IMR-90 (cell line): ENCODE results near the gene ASTL.

ENCODE experiments used
- CHD1 ChIP-seq: IDR thresholded peaks from 2 replicates; pipeline ENCODE4 v1.6.1; 2012; ENCODE audit warnings: low read depth, low read length, improper control_type of control experiment
- FOS ChIP-seq: fragments of 150-350 bp; IDR thresholded peaks from 2 replicates; pipeline ENCODE4 v1.6.1; 2016; ENCODE audit warnings: low read depth, low read length
- MAFK ChIP-seq: IDR thresholded peaks from 2 replicates; pipeline ENCODE4 v1.6.1; 2012; ENCODE audit warnings: low read depth, low read length, improper control_type of control experiment
- MAZ ChIP-seq: IDR thresholded peaks from 2 replicates; pipeline ENCODE4 v1.6.1; 2012; ENCODE audit warnings: low read depth, mild to moderate bottlenecking, low read length, improper control_type of control experiment, moderate library complexity, borderline replicate concordance
- MXI1 ChIP-seq: IDR thresholded peaks from 2 replicates; pipeline ENCODE4 v1.6.1; 2012; ENCODE audit warnings: low read depth, mild to moderate bottlenecking, low read length, moderate library complexity, borderline replicate concordance
- RCOR1 ChIP-seq: IDR thresholded peaks from 2 replicates; pipeline ENCODE4 v1.6.1; 2012; ENCODE audit warnings: mild to moderate bottlenecking, low read length, improper control_type of control experiment; ENCODE audit not compliant: insufficient replicate concordance
- RFX5 ChIP-seq: IDR thresholded peaks from 2 replicates; pipeline ENCODE4 v1.8.0; 2012; ENCODE audit warnings: low read depth, mild to moderate bottlenecking, low read length, moderate library complexity
- SMC3 ChIP-seq: fragments of 150-350 bp; IDR thresholded peaks from 2 replicates; pipeline ENCODE4 v1.6.1; 2016; ENCODE audit warnings: low read depth, mild to moderate bottlenecking, antibody characterized with exemption, low read length, moderate library complexity
- TF ChIP-seq, protein P1 (sequence below): conservative IDR thresholded peaks from 2 replicates; pipeline ENCODE4 v1.5.1; 2012; ENCODE audit warnings: mild to moderate bottlenecking, low read depth, low read length, improper control_type of control experiment

GRCh38 chr2:96150007-96150640 is 11.8 kb upstream of the ASTL start:
- TF ChIP-seq, protein P1, sequence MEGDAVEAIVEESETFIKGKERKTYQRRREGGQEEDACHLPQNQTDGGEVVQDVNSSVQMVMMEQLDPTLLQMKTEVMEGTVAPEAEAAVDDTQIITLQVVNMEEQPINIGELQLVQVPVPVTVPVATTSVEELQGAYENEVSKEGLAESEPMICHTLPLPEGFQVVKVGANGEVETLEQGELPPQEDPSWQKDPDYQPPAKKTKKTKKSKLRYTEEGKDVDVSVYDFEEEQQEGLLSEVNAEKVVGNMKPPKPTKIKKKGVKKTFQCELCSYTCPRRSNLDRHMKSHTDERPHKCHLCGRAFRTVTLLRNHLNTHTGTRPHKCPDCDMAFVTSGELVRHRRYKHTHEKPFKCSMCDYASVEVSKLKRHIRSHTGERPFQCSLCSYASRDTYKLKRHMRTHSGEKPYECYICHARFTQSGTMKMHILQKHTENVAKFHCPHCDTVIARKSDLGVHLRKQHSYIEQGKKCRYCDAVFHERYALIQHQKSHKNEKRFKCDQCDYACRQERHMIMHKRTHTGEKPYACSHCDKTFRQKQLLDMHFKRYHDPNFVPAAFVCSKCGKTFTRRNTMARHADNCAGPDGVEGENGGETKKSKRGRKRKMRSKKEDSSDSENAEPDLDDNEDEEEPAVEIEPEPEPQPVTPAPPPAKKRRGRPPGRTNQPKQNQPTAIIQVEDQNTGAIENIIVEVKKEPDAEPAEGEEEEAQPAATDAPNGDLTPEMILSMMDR = no peak
- no peak for TF ChIP-seq RFX5
- TF ChIP-seq SMC3 = no peak
- no peak for TF ChIP-seq MXI1
- no peak for TF ChIP-seq FOS
- TF ChIP-seq MAZ = no peak
- TF ChIP-seq CHD1 = no peak
- TF ChIP-seq RCOR1 = no peak
- no peak for TF ChIP-seq MAFK
